Activated naive CD4-positive, alpha-beta T cell treated with anti-CD3 and anti-CD28 coated beads, Interleukin-2, amount 10 ng/mL, durations not matched to agents 7 days and 5 days (primary cell): ENCODE data around the gene CXCL8.

Experiments used
- CTCF ChIA-PET: fragments of 350-600 bp; sonication (Branson Sonifier 250); formaldehyde crosslinking; loops from one replicate; lab custom pipeline; 2021; ENCODE audit warnings: antibody characterized with exemption; lab: Charles Lee
- DNase-seq: peaks from one replicate; pipeline ENCODE4 v3.0.0-alpha.2; 2020
- H3K27ac Mint-ChIP-seq: one replicate; pipeline ENCODE4 v1.8.0; 2021; ENCODE audit warnings: mild to moderate bottlenecking, moderate library complexity, mixed read lengths
- H3K27me3 Mint-ChIP-seq: one replicate; pipeline ENCODE4 v1.8.0; 2021; ENCODE audit warnings: mild to moderate bottlenecking, mixed read lengths
- H3K36me3 Mint-ChIP-seq: one replicate; pipeline ENCODE4 v1.8.0; 2021; ENCODE audit warnings: mixed read lengths
- H3K4me1 Mint-ChIP-seq: one replicate; pipeline ENCODE4 v1.8.0; 2021; ENCODE audit warnings: mixed read lengths
- H3K4me3 Mint-ChIP-seq: one replicate; pipeline ENCODE4 v1.8.0; 2021; ENCODE audit warnings: mild to moderate bottlenecking, moderate library complexity, mixed read lengths
- H3K9me3 Mint-ChIP-seq: one replicate; pipeline ENCODE4 v1.8.0; 2021; ENCODE audit warnings: mixed read lengths

The CXCL8 gene

DNA sequence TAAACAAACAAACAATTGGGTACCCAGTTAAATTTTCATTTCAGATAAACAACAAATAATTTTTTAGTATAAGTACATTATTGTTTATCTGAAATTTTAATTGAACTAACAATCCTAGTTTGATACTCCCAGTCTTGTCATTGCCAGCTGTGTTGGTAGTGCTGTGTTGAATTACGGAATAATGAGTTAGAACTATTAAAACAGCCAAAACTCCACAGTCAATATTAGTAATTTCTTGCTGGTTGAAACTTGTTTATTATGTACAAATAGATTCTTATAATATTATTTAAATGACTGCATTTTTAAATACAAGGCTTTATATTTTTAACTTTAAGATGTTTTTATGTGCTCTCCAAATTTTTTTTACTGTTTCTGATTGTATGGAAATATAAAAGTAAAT, 2.9 kb downstream of the CXCL8 start:
- no peak overlapping the region for H3K4me3 Mint-ChIP-seq
- no peaks in the 10 kb centered on the region for H3K4me1 Mint-ChIP-seq
- no peak for DNase-seq
- no peaks in the 10 kb centered on the region for H3K9me3 Mint-ChIP-seq
- H3K36me3 Mint-ChIP-seq, result no peaks in the 10 kb centered on the region
- no peak overlapping the region for H3K27ac Mint-ChIP-seq
- CTCF ChIA-PET, result no interaction called here
- H3K27me3 Mint-ChIP-seq, result no peaks in the 10 kb centered on the region

- no peak for DNase-seq
- H3K4me3 Mint-ChIP-seq, result no peak overlapping the region
- H3K27me3 Mint-ChIP-seq, result no peaks in the 10 kb centered on the region
- CTCF ChIA-PET, result no interaction called here
- no peaks in the 10 kb centered on the region for H3K36me3 Mint-ChIP-seq
- H3K9me3 Mint-ChIP-seq, result no peaks in the 10 kb centered on the region
- H3K27ac Mint-ChIP-seq, result no peak overlapping the region
- H3K4me1 Mint-ChIP-seq, result no peaks in the 10 kb centered on the region
Measured at GRCh38 chr4:73743795-73744194, 3.4 kb downstream of the CXCL8 start.

DNA sequence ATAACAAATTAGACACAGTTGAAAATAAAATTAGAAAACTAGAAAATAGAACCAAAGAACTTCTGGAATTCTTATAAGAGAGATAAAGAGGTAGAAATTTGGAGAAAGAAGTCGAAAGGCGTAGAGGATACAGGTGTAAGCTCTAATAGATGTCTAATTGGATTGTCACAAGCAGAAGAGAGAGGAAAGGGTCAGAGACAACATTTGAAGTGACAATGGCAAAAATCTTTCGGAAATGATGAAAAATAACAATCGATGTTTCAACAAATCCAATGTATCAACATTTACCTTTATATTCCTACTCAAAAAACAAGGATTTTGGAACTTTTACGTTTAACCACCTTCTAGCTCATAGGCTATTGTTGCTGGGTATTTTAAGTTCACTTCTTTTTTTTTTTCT, 3.8 kb downstream of the CXCL8 start:
- CTCF ChIA-PET, result no interaction called here

GRCh38 chr4:73750730-73751129, 10.4 kb downstream of the CXCL8 start:
- H3K36me3 Mint-ChIP-seq, result no peaks in the 10 kb centered on the region
- H3K4me3 Mint-ChIP-seq, result no peak overlapping the region
- no peak overlapping the region for H3K27ac Mint-ChIP-seq
- no peak for DNase-seq
- no peaks in the 10 kb centered on the region for H3K9me3 Mint-ChIP-seq
- no peaks in the 10 kb centered on the region for H3K27me3 Mint-ChIP-seq
- CTCF ChIA-PET, result no interaction called here
- no peaks in the 10 kb centered on the region for H3K4me1 Mint-ChIP-seq

More for the DNA sequence above, 3.8 kb downstream of the CXCL8 start:
- DNase-seq, result no peak
- no peak overlapping the region for H3K27ac Mint-ChIP-seq
- no peaks in the 10 kb centered on the region for H3K36me3 Mint-ChIP-seq
- no peaks in the 10 kb centered on the region for H3K9me3 Mint-ChIP-seq
- no peaks in the 10 kb centered on the region for H3K27me3 Mint-ChIP-seq
- H3K4me3 Mint-ChIP-seq, result no peak overlapping the region
- H3K4me1 Mint-ChIP-seq, result no peaks in the 10 kb centered on the region

DNA sequence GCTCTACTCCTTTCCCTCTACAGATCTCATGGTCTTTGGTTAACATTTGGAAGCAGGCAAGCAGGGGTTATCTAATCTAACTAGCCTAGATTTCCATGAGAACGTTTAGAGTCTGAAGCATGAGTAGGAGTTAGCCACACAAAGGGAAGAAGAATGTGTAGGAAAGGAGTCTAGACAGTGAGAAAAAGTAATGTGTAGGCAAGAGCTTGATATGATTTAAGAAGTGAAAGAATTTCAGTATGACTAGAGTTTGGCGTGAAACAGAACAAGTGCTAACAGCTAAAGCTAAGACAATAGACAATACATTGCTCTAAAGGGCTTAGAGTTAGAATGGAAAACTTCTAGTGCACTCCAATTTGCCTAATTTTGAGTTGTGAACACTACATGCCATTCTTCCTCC, 10.8 kb downstream of the CXCL8 start:
- H3K4me3 Mint-ChIP-seq, result no peak overlapping the region
- H3K36me3 Mint-ChIP-seq, result no peaks in the 10 kb centered on the region
- H3K27me3 Mint-ChIP-seq, result no peaks in the 10 kb centered on the region
- CTCF ChIA-PET, result no interaction called here
- no peak overlapping the region for H3K27ac Mint-ChIP-seq
- no peaks in the 10 kb centered on the region for H3K4me1 Mint-ChIP-seq
- no peaks in the 10 kb centered on the region for H3K9me3 Mint-ChIP-seq
- no peak for DNase-seq

DNA sequence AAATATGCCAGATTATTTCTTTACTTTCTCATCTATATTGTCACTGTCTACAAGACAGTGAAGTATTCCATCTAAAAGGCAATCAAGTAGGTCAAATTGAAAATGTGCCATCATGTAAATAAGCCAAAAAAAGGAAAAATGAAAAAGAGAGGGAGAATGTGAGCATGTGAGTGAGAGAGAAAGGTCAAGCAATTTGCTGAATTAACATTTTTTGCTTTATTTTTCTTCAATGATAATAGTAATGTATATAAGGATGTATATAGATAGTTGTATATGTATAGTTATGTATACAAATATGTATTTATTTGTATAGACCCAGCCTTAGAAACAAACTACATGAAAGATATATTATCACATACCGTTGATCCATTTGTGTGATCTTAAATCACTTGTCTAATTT, 11.5 kb downstream of the CXCL8 start:
- CTCF ChIA-PET, result no interaction called here
- no peak for DNase-seq
- Mint-ChIP-seq H3K4me3 (no peak overlapping the region), H3K4me1 (no peaks in the 10 kb centered on the region), H3K9me3 (no peaks in the 10 kb centered on the region), H3K27me3 (no peaks in the 10 kb centered on the region), H3K36me3 (no peaks in the 10 kb centered on the region), H3K27ac (no peak overlapping the region)

DNA sequence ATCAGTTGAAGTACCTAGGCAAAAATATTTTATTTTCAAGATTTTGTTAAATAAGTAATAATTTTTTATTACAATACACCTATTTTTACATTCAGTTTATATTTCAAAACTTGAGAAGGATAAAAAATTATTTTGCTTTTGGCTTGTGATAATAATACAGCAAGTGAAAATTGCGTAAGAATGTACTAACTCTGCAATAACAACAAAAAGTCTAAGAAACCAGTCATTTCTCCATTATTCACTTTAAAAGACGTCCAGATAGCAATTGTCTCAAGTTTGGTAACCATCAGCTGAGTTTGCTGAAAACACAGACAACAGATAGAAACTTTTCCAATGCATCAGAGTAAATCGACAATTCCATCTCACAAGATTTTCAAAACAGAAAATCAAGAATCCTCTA, 12.1 kb downstream of the CXCL8 start:
- CTCF ChIA-PET, result no interaction called here
- no peak overlapping the region for H3K4me3 Mint-ChIP-seq

GRCh38 chr4:73753215-73753614, 12.8 kb downstream of the CXCL8 start:
- Mint-ChIP-seq H3K9me3 (no peaks in the 10 kb centered on the region), H3K36me3 (no peaks in the 10 kb centered on the region), H3K4me1 (no peaks in the 10 kb centered on the region), H3K27ac (no peak overlapping the region), H3K4me3 (no peak overlapping the region), H3K27me3 (no peaks in the 10 kb centered on the region)
- DNase-seq, result no peak
- CTCF ChIA-PET, result no interaction called here

More for the DNA sequence above, 12.1 kb downstream of the CXCL8 start:
- no peak for DNase-seq
- Mint-ChIP-seq H3K4me1 (no peaks in the 10 kb centered on the region), H3K27ac (no peak overlapping the region), H3K9me3 (no peaks in the 10 kb centered on the region), H3K27me3 (no peaks in the 10 kb centered on the region), H3K36me3 (no peaks in the 10 kb centered on the region)

DNA sequence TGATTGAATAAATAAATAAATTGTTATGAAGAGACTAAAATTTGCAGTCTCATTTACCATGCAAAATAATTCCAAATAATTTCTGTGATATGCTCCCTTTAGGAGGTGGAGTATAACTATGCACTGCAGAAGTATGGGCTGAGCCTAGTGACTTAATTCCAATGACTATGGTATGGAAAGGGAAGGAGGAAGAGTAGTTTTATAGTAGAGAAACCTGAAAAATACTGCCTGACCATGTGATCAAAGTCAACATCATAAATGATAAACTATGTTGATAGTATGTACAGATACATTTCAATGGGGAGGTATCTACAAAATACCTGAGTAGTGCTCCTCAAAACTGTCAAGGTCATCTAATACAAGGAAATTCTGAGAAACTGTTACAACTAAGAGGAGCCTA, 14.6 kb downstream of the CXCL8 start:
- no peak for DNase-seq
- Mint-ChIP-seq H3K4me3 (no peak overlapping the region), H3K27me3 (no peaks in the 10 kb centered on the region), H3K36me3 (no peaks in the 10 kb centered on the region), H3K27ac (no peak overlapping the region), H3K9me3 (no peaks in the 10 kb centered on the region), H3K4me1 (no peaks in the 10 kb centered on the region)
- CTCF ChIA-PET, result no interaction called here

GRCh38 chr4:73759357-73759756, 19.0 kb downstream of the CXCL8 start:
- CTCF ChIA-PET, result no interaction called here
- H3K27ac Mint-ChIP-seq, result no peak overlapping the region
- H3K9me3 Mint-ChIP-seq, result no peaks in the 10 kb centered on the region
- H3K4me1 Mint-ChIP-seq, result no peaks in the 10 kb centered on the region
- no peak for DNase-seq
- H3K4me3 Mint-ChIP-seq, result no peak overlapping the region
- no peaks in the 10 kb centered on the region for H3K27me3 Mint-ChIP-seq
- no peaks in the 10 kb centered on the region for H3K36me3 Mint-ChIP-seq

GRCh38 chr4:73761856-73762255, 21.5 kb downstream of the CXCL8 start:
- no peak for DNase-seq
- Mint-ChIP-seq H3K9me3 (no peaks in the 10 kb centered on the region), H3K27ac (no peak overlapping the region), H3K27me3 (no peaks in the 10 kb centered on the region), H3K4me3 (no peak overlapping the region), H3K4me1 (no peaks in the 10 kb centered on the region), H3K36me3 (no peaks in the 10 kb centered on the region)
- CTCF ChIA-PET, result no interaction called here

GRCh38 chr4:73762409-73762808, 22.0 kb downstream of the CXCL8 start:
- no peak for DNase-seq
- no peaks in the 10 kb centered on the region for H3K36me3 Mint-ChIP-seq
- H3K9me3 Mint-ChIP-seq, result no peaks in the 10 kb centered on the region
- no peak overlapping the region for H3K27ac Mint-ChIP-seq
- H3K4me3 Mint-ChIP-seq, result no peak overlapping the region
- CTCF ChIA-PET, result no interaction called here
- no peaks in the 10 kb centered on the region for H3K27me3 Mint-ChIP-seq
- H3K4me1 Mint-ChIP-seq, result no peaks in the 10 kb centered on the region

- no peak for DNase-seq
- H3K4me3 Mint-ChIP-seq, result no peak overlapping the region
- no peaks in the 10 kb centered on the region for H3K9me3 Mint-ChIP-seq
- H3K36me3 Mint-ChIP-seq, result no peaks in the 10 kb centered on the region
- no peak overlapping the region for H3K27ac Mint-ChIP-seq
- CTCF ChIA-PET, result interaction anchor here (0.6 to 1.0 kb wide), 3 partner anchors 34 to 170 kb away, joined by 3 to 4 read pairs (median 3); no protein-coding TSS in a partner anchor
- H3K4me1 Mint-ChIP-seq, result no peaks in the 10 kb centered on the region
- no peaks in the 10 kb centered on the region for H3K27me3 Mint-ChIP-seq
Measured at GRCh38 chr4:73763877-73764276, 23.5 kb downstream of the CXCL8 start.

- CTCF ChIA-PET, result interaction anchor here (0.6 to 1.0 kb wide), 2 partner anchors 34 to 171 kb away, joined by 3 to 4 read pairs; no protein-coding TSS in a partner anchor
- Mint-ChIP-seq H3K36me3 (no peaks in the 10 kb centered on the region), H3K4me3 (no peak overlapping the region), H3K27me3 (no peaks in the 10 kb centered on the region), H3K27ac (no peak overlapping the region), H3K9me3 (no peaks in the 10 kb centered on the region), H3K4me1 (no peaks in the 10 kb centered on the region)
- DNase-seq, result no peak
Measured at GRCh38 chr4:73764513-73764912, 24.1 kb downstream of the CXCL8 start.

- CTCF ChIA-PET, result no interaction called here
- H3K27me3 Mint-ChIP-seq, result no peaks in the 10 kb centered on the region
- H3K36me3 Mint-ChIP-seq, result no peaks in the 10 kb centered on the region
- H3K4me1 Mint-ChIP-seq, result no peaks in the 10 kb centered on the region
- no peak for DNase-seq
- H3K4me3 Mint-ChIP-seq, result no peak overlapping the region
- H3K9me3 Mint-ChIP-seq, result no peaks in the 10 kb centered on the region
- H3K27ac Mint-ChIP-seq, result no peak overlapping the region
Measured at GRCh38 chr4:73765296-73765695, 24.9 kb downstream of the CXCL8 start.

DNA sequence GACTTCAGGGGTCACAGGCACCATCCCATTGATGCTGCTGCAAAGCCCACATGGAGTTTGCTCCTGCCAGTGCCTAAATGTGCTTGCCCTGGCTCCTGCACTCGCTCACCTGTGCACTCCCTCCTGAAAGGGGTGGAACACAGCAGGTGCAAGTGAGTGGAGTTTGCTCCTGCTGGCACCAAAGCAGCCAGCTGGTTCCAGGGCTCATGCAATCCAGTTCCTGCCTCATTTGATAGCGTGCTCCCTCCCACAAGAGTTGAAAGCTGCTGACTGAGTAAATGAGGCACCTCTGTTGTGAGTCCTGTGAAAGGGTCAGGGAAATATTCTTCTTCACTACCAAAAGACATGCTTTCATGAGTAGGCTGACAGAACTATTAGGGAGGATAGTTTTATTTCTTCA, 30.5 kb downstream of the CXCL8 start:
- H3K27me3 Mint-ChIP-seq, result no peaks in the 10 kb centered on the region
- CTCF ChIA-PET, result no interaction called here
- H3K4me3 Mint-ChIP-seq, result no peak overlapping the region
- H3K4me1 Mint-ChIP-seq, result no peaks in the 10 kb centered on the region
- no peak for DNase-seq
- H3K9me3 Mint-ChIP-seq, result no peaks in the 10 kb centered on the region
- no peaks in the 10 kb centered on the region for H3K36me3 Mint-ChIP-seq
- H3K27ac Mint-ChIP-seq, result no peak overlapping the region
